Mesenchymal stem cell (in vitro differentiated cells and primary cell): ENCODE measurements around the gene TMCO4.

Experiments used
- DNase-seq: peaks from one replicate; pipeline ENCODE4 v3.0.0-alpha.2; 2013
- H2AFZ ChIP-seq: one replicate; pipeline ENCODE4 v1.6.1; 2013; ENCODE audit warnings: low read depth, mild to moderate bottlenecking, control low read depth, inconsistent platforms, low read length, moderate library complexity
- H2AK5ac ChIP-seq: 2 replicates; pipeline ENCODE4 v1.6.1; 2013; ENCODE audit warnings: low read length, moderate library complexity, mild to moderate bottlenecking, inconsistent platforms; ENCODE audit not compliant: severe bottlenecking
- H2BK120ac ChIP-seq: one replicate; pipeline ENCODE4 v1.6.1; 2013; ENCODE audit warnings: low read depth, mild to moderate bottlenecking, inconsistent platforms, low read length, moderate library complexity
- H2BK12ac ChIP-seq, 2 experiments: one replicate each; pipeline ENCODE4 v1.6.1; 2013; ENCODE audit warnings: inconsistent platforms in 2 of 2, low read length in 2 of 2, mild to moderate bottlenecking in 2 of 2, moderate library complexity in 2 of 2, control low read depth in 1 of 2
- H2BK15ac ChIP-seq: one replicate; pipeline ENCODE4 v1.6.1; 2013; ENCODE audit warnings: mild to moderate bottlenecking, low read depth, inconsistent platforms; ENCODE audit not compliant: poor library complexity, severe bottlenecking
- H2BK5ac ChIP-seq: 2 replicates; pipeline ENCODE4 v1.6.1; 2013; ENCODE audit warnings: low read depth, mild to moderate bottlenecking, low read length, control low read depth, inconsistent platforms; ENCODE audit not compliant: poor library complexity, severe bottlenecking
- H3K14ac ChIP-seq, 2 experiments: one replicate each; pipeline ENCODE4 v1.6.1; 2013; ENCODE audit warnings: inconsistent platforms in 2 of 2, low read length in 2 of 2, control low read depth in 1 of 2, mild to moderate bottlenecking in 1 of 2, moderate library complexity in 1 of 2
- H3K18ac ChIP-seq, 2 experiments: one replicate each; pipeline ENCODE4 v1.6.1; 2013; ENCODE audit warnings: inconsistent platforms in 2 of 2, low read length in 2 of 2, control low read depth in 1 of 2, low read depth in 1 of 2, mild to moderate bottlenecking in 1 of 2
- H3K23ac ChIP-seq, 2 experiments: one replicate each; pipeline ENCODE4 v1.6.1; 2013; ENCODE audit warnings: inconsistent platforms in 2 of 2, low read length in 2 of 2, mild to moderate bottlenecking in 2 of 2, moderate library complexity in 2 of 2, control low read depth in 1 of 2
- H3K27ac ChIP-seq: 2 replicates; pipeline ENCODE4 v1.5.1; 2013; ENCODE audit warnings: mild to moderate bottlenecking, moderate library complexity, low read length, control low read depth, inconsistent platforms; ENCODE audit not compliant: poor library complexity, severe bottlenecking
- H3K27me3 ChIP-seq, 2 experiments: 2 replicates each; pipeline versions ENCODE4 v1.6.1 to v1.7.0; 2013; ENCODE audit warnings: low read length in 2 of 2, mild to moderate bottlenecking in 2 of 2, moderate library complexity in 2 of 2, control low read depth in 1 of 2, inconsistent platforms in 1 of 2; ENCODE audit not compliant: control insufficient read depth in 1 of 2, insufficient read depth in 1 of 2
- H3K36me3 ChIP-seq, 2 experiments: 2 replicates each; pipeline versions ENCODE4 v1.6.1 to v1.7.0; 2013; ENCODE audit warnings: low read length in 2 of 2, control low read depth in 1 of 2, inconsistent platforms in 1 of 2, low read depth in 1 of 2, mild to moderate bottlenecking in 1 of 2; ENCODE audit not compliant: insufficient read depth in 2 of 2, control insufficient read depth in 1 of 2
- H3K4ac ChIP-seq, 2 experiments: one replicate each; pipeline ENCODE4 v1.6.1; 2013; ENCODE audit warnings: inconsistent platforms in 2 of 2, low read length in 2 of 2, mild to moderate bottlenecking in 2 of 2, moderate library complexity in 2 of 2, control low read depth in 1 of 2, low read depth in 1 of 2
- H3K4me1 ChIP-seq: 2 replicates; pipeline ENCODE4 v1.6.1; 2013; ENCODE audit warnings: low read depth, low read length, control low read depth; ENCODE audit not compliant: control insufficient read depth, insufficient read depth
- H3K4me2 ChIP-seq: 2 replicates; pipeline ENCODE4 v1.6.1; 2013; ENCODE audit warnings: low read length, mild to moderate bottlenecking, inconsistent platforms; ENCODE audit not compliant: poor library complexity, severe bottlenecking
- H3K4me3 ChIP-seq, 2 experiments: 2 replicates each; pipeline versions ENCODE4 v1.5.1 to v1.7.0; 2013; ENCODE audit warnings: low read length in 2 of 2, mild to moderate bottlenecking in 2 of 2, control low read depth in 1 of 2, low read depth in 1 of 2; ENCODE audit not compliant: insufficient read depth in 1 of 2
- H3K79me1 ChIP-seq: replicated peaks from 2 replicates; pipeline ENCODE4 v1.6.1; 2013; ENCODE audit warnings: mild to moderate bottlenecking, control low read depth, low read length, inconsistent platforms; ENCODE audit not compliant: poor library complexity, severe bottlenecking
- H3K9ac ChIP-seq: 2 replicates; pipeline ENCODE4 v1.7.0; 2013; ENCODE audit warnings: mild to moderate bottlenecking, low read length, moderate library complexity
- H3K9me3 ChIP-seq: 2 replicates; pipeline ENCODE4 v1.7.0; 2013; ENCODE audit warnings: mild to moderate bottlenecking, low read length; ENCODE audit not compliant: control insufficient read depth
- H4K8ac ChIP-seq: one replicate; pipeline ENCODE4 v1.6.1; 2013; ENCODE audit warnings: inconsistent platforms, mild to moderate bottlenecking, low read length, moderate library complexity
- H4K91ac ChIP-seq: one replicate; pipeline ENCODE4 v1.6.1; 2013; ENCODE audit warnings: mild to moderate bottlenecking, low read length, inconsistent platforms
- WGBS: methylation state at CpG from one replicate; pipeline ENCODE4 v1.1.7; 2013; ENCODE audit warnings: mixed read lengths; 5-methylcytosine and 5-hydroxymethylcytosine counted together

Gene TMCO4

GRCh38 chr1:19776287-19776686 lies 23.4 kb downstream of the TMCO4 start:
- H3K4ac ChIP-seq: no peak overlapping the region
- H3K23ac ChIP-seq: no peak overlapping the region
- H3K4me3 ChIP-seq: no peak overlapping the region
- H3K18ac ChIP-seq: no peak overlapping the region
- no peak overlapping the region for H2AFZ ChIP-seq
- no peak overlapping the region for H2AK5ac ChIP-seq
- no peak overlapping the region for H2BK12ac ChIP-seq
- H3K4me1 ChIP-seq: no peaks in the 10 kb centered on the region
- WGBS: 81% methylated on average over 2 of the region's 5 CpGs
- no peak overlapping the region for H3K27ac ChIP-seq
- H3K36me3 ChIP-seq: peaks cover 41 to 45% of the 10 kb centered on the region in 2 experiments
- H4K8ac ChIP-seq: no peak overlapping the region
- H3K14ac ChIP-seq: no peak overlapping the region
- H3K79me1 ChIP-seq: no peaks in the 10 kb centered on the region
- DNase-seq: no peak
- H3K9me3 ChIP-seq: no peaks in the 10 kb centered on the region
- no peak overlapping the region for H3K9ac ChIP-seq
- H2BK5ac ChIP-seq: no peak overlapping the region
- H3K4me2 ChIP-seq: no peak overlapping the region
- no peaks in the 10 kb centered on the region for H3K27me3 ChIP-seq
- no peak overlapping the region for H2BK120ac ChIP-seq
- H4K91ac ChIP-seq: no peak overlapping the region
- no peak overlapping the region for H2BK15ac ChIP-seq

GRCh38 chr1:19775831-19776230 lies 23.9 kb downstream of the TMCO4 start:
- no peak overlapping the region for H2BK120ac ChIP-seq
- peaks cover 42 to 46% of the 10 kb centered on the region in 2 experiments for H3K36me3 ChIP-seq
- no peak for DNase-seq
- no peak overlapping the region for H3K18ac ChIP-seq
- H4K8ac ChIP-seq: no peak overlapping the region
- no peaks in the 10 kb centered on the region for H3K4me1 ChIP-seq
- no peak overlapping the region for H3K23ac ChIP-seq
- H2BK5ac ChIP-seq: no peak overlapping the region
- H3K27me3 ChIP-seq: no peaks in the 10 kb centered on the region
- no peak overlapping the region for H3K9ac ChIP-seq
- H3K14ac ChIP-seq: no peak overlapping the region
- no peak overlapping the region for H3K27ac ChIP-seq
- H3K9me3 ChIP-seq: no peaks in the 10 kb centered on the region
- no peak overlapping the region for H2BK12ac ChIP-seq
- H3K4me2 ChIP-seq: no peak overlapping the region
- H3K4me3 ChIP-seq: no peak overlapping the region
- H2AFZ ChIP-seq: no peak overlapping the region
- H4K91ac ChIP-seq: no peak overlapping the region
- no peak overlapping the region for H3K4ac ChIP-seq
- no peak overlapping the region for H2AK5ac ChIP-seq
- H3K79me1 ChIP-seq: no peaks in the 10 kb centered on the region
- H2BK15ac ChIP-seq: no peak overlapping the region
- 94% methylated on average over 6 of the region's 9 CpGs for WGBS

GRCh38 chr1:19775317-19775716 lies 24.4 kb downstream of the TMCO4 start:
- Histone ChIP-seq H2BK12ac (no peak overlapping the region), H3K9me3 (no peaks in the 10 kb centered on the region), H3K27ac (no peak overlapping the region), H3K79me1 (no peaks in the 10 kb centered on the region), H3K4me1 (no peaks in the 10 kb centered on the region), H2BK15ac (no peak overlapping the region), H3K27me3 (no peaks in the 10 kb centered on the region), H3K18ac (no peak overlapping the region), H3K14ac (no peak overlapping the region), H3K9ac (no peak overlapping the region), H3K4me3 (no peak overlapping the region), H2BK120ac (no peak overlapping the region), H3K4ac (no peak overlapping the region), H2AK5ac (no peak overlapping the region), H4K8ac (peak overlapping the region; percentile 33), H3K36me3 (peaks cover 39 to 48% of the 10 kb centered on the region in 2 experiments), H2AFZ (no peak overlapping the region), H4K91ac (no peak overlapping the region), H2BK5ac (no peak overlapping the region), H3K4me2 (no peak overlapping the region), H3K23ac (no peak overlapping the region)
- DNase-seq: no peak
- 86% methylated on average over 6 of the region's 6 CpGs for WGBS

- Histone ChIP-seq H3K9me3 (no peaks in the 10 kb centered on the region), H3K4me3 (no peak overlapping the region), H3K4ac (no peak overlapping the region), H3K4me2 (no peak overlapping the region), H3K4me1 (peaks cover 7% of the 10 kb centered on the region), H2BK15ac (no peak overlapping the region), H3K79me1 (no peaks in the 10 kb centered on the region), H2BK5ac (no peak overlapping the region), H3K9ac (no peak overlapping the region), H3K27ac (no peak overlapping the region), H2BK120ac (no peak overlapping the region), H4K91ac (no peak overlapping the region), H2AFZ (no peak overlapping the region), H3K14ac (no peak overlapping the region), H2BK12ac (no peak overlapping the region), H2AK5ac (no peak overlapping the region), H3K36me3 (peaks cover 32 to 41% of the 10 kb centered on the region in 2 experiments), H4K8ac (no peak overlapping the region), H3K18ac (no peak overlapping the region), H3K23ac (no peak overlapping the region), H3K27me3 (no peaks in the 10 kb centered on the region)
- 93% methylated on average over 6 of the region's 6 CpGs for WGBS
- DNase-seq: no peak
Observed at GRCh38 chr1:19774180-19774785, 25.4 kb downstream of the TMCO4 start.
